Upper lobe of left lung (tissue), 6 donors: Measurements from ENCODE around the gene JAKMIP2. TPM values are rescaled to one million over a fixed set of nuclear protein-coding genes. Genes with fewer than 3 reads are reported as not detected.
"Not testable (repeated sequence)": the region's sequence is repeated elsewhere in the genome, so short reads cannot be mapped to it uniquely, and the experiment has no call there.

ENCODE experiments used
- ATAC-seq, 2 donors: fragments of 200-7000 bp; cut with Tn5 transposase; one replicate each; pipeline ENCODE4 v1.9.1; 2022; ENCODE audit warnings: mild to moderate bottlenecking in 2 of 2, moderate library complexity in 2 of 2; ENCODE audit not compliant: low FRiP score in 2 of 2
- DNase-seq, 2 donors: peaks; one replicate each; pipeline ENCODE4 v3.0.0-alpha.2; 2019 to 2020
- H3K27ac ChIP-seq, 4 donors: fragments of 200-600 bp; sonication (generic); one replicate each; pipeline ENCODE4 v1.5.1; 2016 to 2019
- H3K27me3 ChIP-seq, 4 donors: fragments of 200-600 bp; sonication (generic); one replicate each; pipeline ENCODE4 v1.5.1; 2017 to 2019
- H3K36me3 ChIP-seq, 4 donors: fragments of 200-600 bp; sonication (generic); one replicate each; pipeline ENCODE4 v1.5.1; 2016 to 2019
- H3K4me1 ChIP-seq, 4 donors: fragments of 200-600 bp; sonication (generic); one replicate each; pipeline ENCODE4 v1.5.1; 2018 to 2019
- H3K4me3 ChIP-seq, 4 donors: fragments of 200-600 bp; sonication (generic); one replicate each; pipeline ENCODE4 v1.5.1; 2017 to 2019; ENCODE audit warnings: mild to moderate bottlenecking in 2 of 4, moderate library complexity in 1 of 4
- H3K9me3 ChIP-seq, 4 donors: fragments of 200-600 bp; sonication (generic); one replicate each; pipeline ENCODE4 v1.5.1; 2018 to 2019
- CTCF ChIP-seq, 6 experiments: fragments of 450-650 bp in 4 of 6; fragments of 200-600 bp in 2 of 6; sonication (generic) in 2 of 6; IDR thresholded peaks; one replicate each; pipeline ENCODE4 v1.5.1; 2016 to 2019; ENCODE audit warnings: antibody characterized with exemption in 6 of 6
- EP300 ChIP-seq, 4 donors: sonication (generic); formaldehyde crosslinking; IDR thresholded peaks; one replicate each; pipeline ENCODE4 v1.5.1; 2017; ENCODE audit warnings: antibody characterized with exemption in 4 of 4, control low read depth in 2 of 4
- POLR2A ChIP-seq, 4 donors: fragments of 450-650 bp; IDR thresholded peaks; one replicate each; pipeline ENCODE4 v1.5.1; 2016 to 2017; ENCODE audit warnings: antibody characterized with exemption in 4 of 4, mild to moderate bottlenecking in 2 of 4
- POLR2AphosphoS5 ChIP-seq, 2 donors: sonication (generic); formaldehyde crosslinking; IDR thresholded peaks; one replicate each; pipeline ENCODE4 v1.5.1; 2017; ENCODE audit warnings: antibody characterized with exemption in 2 of 2
- WGBS, 2 donors: methylation state at CpG; one replicate each; pipeline ENCODE4 v1.1.5; 2017 to 2018; 5-methylcytosine and 5-hydroxymethylcytosine counted together
- total RNA-seq, 6 donors: library from RNA; depleted of rRNA in 4 of 6; stranded (reverse); fragments of >200 nt in 4 of 6; gene quantifications; one replicate each; pipeline versions ENCODE4 v1.1.0 to v1.2.1, GENCODE V29; 2016 to 2021
- donor health status: DM: no; HTN: no; CAD: no; lungs with moderate emphysema.
- donor health status: DM: no; HTN: yes; CAD: no; lungs with severe emphysema.

The JAKMIP2 gene
- total RNA-seq, 6 donors from 2014 or later, result 0.91 to 8.4 (median 6.0) TPM

DNA sequence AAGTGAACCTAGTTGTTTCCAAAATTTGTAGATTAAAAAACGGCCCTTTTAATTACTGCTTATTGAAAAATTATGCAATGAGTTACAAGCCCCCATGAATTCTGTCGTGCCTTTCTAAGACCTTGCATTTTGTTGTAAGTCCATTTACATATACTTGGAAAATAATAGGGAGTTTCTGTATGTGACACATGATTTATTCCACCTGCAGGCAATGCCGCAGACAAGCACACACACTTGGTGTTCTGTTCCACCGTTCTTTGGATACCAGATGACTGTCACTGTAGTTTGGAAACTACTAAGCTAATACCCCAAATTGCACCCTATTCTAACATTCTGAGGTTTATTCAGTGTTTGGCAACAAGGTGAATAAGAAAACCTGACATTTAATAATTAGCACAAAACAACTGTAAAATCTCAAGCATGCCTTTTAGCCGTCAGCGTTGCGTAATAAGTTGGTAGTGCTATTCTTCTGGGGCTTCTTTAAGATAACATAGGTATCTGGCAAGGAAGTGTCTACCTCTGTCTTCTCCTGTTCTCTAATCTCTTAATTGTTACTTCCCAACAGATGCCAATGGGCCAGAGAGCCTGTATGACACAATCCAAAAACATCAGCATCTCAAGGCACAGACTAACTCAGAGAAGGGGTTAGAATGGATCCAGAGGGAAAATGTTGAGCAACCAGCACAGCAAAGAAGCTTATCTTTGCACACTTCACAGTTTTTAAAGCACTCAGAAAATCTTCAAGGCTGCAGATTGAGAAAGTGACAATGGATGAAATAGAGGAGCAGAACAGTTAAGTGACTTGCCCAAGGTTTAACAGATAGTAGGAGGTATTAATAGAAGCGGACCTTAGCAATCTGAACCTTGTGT, 224.4 kb downstream of the JAKMIP2 start:
- H3K4me3 ChIP-seq, result no peak overlapping the region
- TF ChIP-seq POLR2A (IDR thresholded peaks at IDR 0.05), result no peak
- TF ChIP-seq POLR2AphosphoS5 (IDR thresholded peaks at IDR 0.05), result no peak
- no peak for TF ChIP-seq CTCF (IDR thresholded peaks at IDR 0.05)
- TF ChIP-seq EP300 (IDR thresholded peaks at IDR 0.05), result no peak
- H3K9me3 ChIP-seq, result no peaks in the 10 kb centered on the region
- H3K4me1 ChIP-seq, result peaks cover 0 to 15% (median 11%) of the 10 kb centered on the region in 4 donors
- no peak overlapping the region for H3K27ac ChIP-seq
- ATAC-seq (peak in 1 of 2 donors; percentile 60), DNase-seq (no peak)
- no peaks in the 10 kb centered on the region for H3K27me3 ChIP-seq
- 81% methylated on average over 8 of the region's 8 CpGs for WGBS, 2 donors
- H3K36me3 ChIP-seq, result no peaks in the 10 kb centered on the region

GRCh38 chr5:147555176-147555575, 227.4 kb downstream of the JAKMIP2 start:
- Histone ChIP-seq H3K27me3 (no peaks in the 10 kb centered on the region), H3K36me3 (no peaks in the 10 kb centered on the region), H3K9me3 (no peaks in the 10 kb centered on the region), H3K4me1 (peaks cover 0 to 19% (median 13%) of the 10 kb centered on the region in 4 donors), H3K27ac (peak overlapping the region; percentile 41 to 71 (median 52)), H3K4me3 (no peak overlapping the region)
- TF ChIP-seq POLR2AphosphoS5 (IDR thresholded peaks at IDR 0.05) (no peak), EP300 (IDR thresholded peaks at IDR 0.05) (no peak), CTCF (IDR thresholded peaks at IDR 0.05) (no peak), POLR2A (IDR thresholded peaks at IDR 0.05) (no peak)
- DNase-seq, result no peak
- no peak for ATAC-seq
- 73 to 83% methylated on average over 7 of the region's 7 CpGs for WGBS, 2 donors

DNA sequence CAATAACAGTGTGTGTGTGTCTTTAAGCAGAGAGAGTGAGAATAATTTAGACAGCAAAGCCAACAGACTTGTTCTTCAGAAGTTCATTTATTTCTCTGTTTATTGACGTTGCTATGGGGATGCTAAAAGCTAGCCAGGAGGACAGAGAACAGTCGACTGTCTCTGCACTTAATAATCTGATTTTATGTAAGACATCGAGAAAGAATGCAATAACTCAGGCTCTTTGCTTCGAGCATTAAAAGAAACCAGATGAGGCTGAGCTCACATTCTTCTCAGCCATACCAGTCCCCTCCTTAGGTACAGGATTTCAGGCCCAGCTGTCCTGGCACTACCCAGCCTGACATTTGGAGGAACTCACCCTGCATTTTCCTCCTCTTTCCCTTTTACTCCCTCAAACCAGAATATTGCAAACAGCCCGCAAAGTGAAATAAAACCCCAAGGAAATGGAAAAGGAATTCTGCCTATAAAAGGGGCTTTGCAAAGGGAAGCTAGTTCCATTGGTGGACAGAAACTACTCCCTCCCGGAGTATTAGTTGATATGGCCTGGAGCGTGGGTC, 228.2 kb downstream of the JAKMIP2 start:
- Histone ChIP-seq H3K4me1 (peaks cover 0 to 19% (median 13%) of the 10 kb centered on the region in 4 donors), H3K4me3 (peak overlapping the region in 1 of 4 donors; percentile 10), H3K36me3 (no peaks in the 10 kb centered on the region), H3K27me3 (no peaks in the 10 kb centered on the region), H3K27ac (peak overlapping the region; percentile 18 to 71 (median 52)), H3K9me3 (no peaks in the 10 kb centered on the region)
- no peak for TF ChIP-seq POLR2AphosphoS5 (IDR thresholded peaks at IDR 0.05)
- no peak for TF ChIP-seq POLR2A (IDR thresholded peaks at IDR 0.05)
- no peak for TF ChIP-seq CTCF (IDR thresholded peaks at IDR 0.05)
- TF ChIP-seq EP300 (IDR thresholded peaks at IDR 0.05), result no peak
- ATAC-seq, result peak; percentile 67 to 86
- DNase-seq, result no peak
- WGBS, 2 donors, result 46 to 47% methylated on average over 7 of the region's 7 CpGs

DNA sequence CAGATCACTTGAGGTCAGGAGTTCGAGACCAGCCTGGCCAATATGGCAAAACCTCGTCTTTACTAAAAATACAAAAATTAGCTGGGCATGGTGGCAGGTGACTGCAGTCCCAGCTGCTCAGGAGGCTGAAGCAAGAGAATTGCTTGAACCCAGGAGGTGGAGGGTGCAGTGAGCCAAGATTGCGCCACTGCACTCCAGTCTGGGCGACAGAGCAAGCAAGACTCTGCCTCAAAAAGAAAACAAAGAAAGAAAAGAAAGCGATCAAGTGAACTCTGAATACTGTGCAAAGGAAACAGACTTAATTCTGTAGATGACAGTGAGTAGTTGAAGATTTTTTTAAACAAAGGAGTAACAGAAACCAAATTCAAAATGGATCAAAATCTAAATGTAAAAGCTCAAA, 228.7 kb downstream of the JAKMIP2 start:
- H3K36me3 ChIP-seq, H3K27me3 ChIP-seq, DNase-seq, H3K9me3 ChIP-seq: not testable (repeated sequence)
- H3K4me3 ChIP-seq, result peak overlapping the region in 1 of 4 donors; percentile 10
- ATAC-seq, result peak in 1 of 2 donors; percentile 34
- peak overlapping the region in 3 of 4 donors; percentile 45 to 71 (median 58) for H3K27ac ChIP-seq
- peaks cover 0 to 19% (median 13%) of the 10 kb centered on the region in 4 donors for H3K4me1 ChIP-seq
- WGBS, 2 donors, result 45 to 55% methylated on average over 5 of the region's 5 CpGs

- peak overlapping the region in 1 of 4 donors; percentile 46 for H3K27ac ChIP-seq
- H3K36me3 ChIP-seq, result no peaks in the 10 kb centered on the region
- no peaks in the 10 kb centered on the region for H3K27me3 ChIP-seq
- no peak overlapping the region for H3K4me3 ChIP-seq
- no peak for ATAC-seq
- no peak for DNase-seq
- no peaks in the 10 kb centered on the region for H3K9me3 ChIP-seq
- 87 to 95% methylated on average over 4 of the region's 4 CpGs for WGBS, 2 donors
- H3K4me1 ChIP-seq, result peaks cover 0 to 19% (median 13%) of the 10 kb centered on the region in 4 donors
- TF ChIP-seq POLR2A (IDR thresholded peaks at IDR 0.05) (no peak), EP300 (IDR thresholded peaks at IDR 0.05) (no peak), POLR2AphosphoS5 (IDR thresholded peaks at IDR 0.05) (no peak), CTCF (IDR thresholded peaks at IDR 0.05) (no peak)
Observed at GRCh38 chr5:147552897-147553296, 229.6 kb downstream of the JAKMIP2 start.
